Calu3 (cell line): Measurements from ENCODE around the gene MTARC2. TPM values are rescaled to one million over a fixed set of nuclear protein-coding genes. Genes with fewer than 3 reads are reported as not detected.

Experiments
- BruUV-seq: library from RNA; stranded (reverse); fragments of 400-500 nt; replicated peaks from 2 replicates; lab custom pipeline; 2021; lab: Mats Ljungman, UMichigan
- CTCF ChIA-PET: fragments of 300-600 bp; sonication (Branson Sonifier 250); formaldehyde crosslinking; loops from one replicate; lab custom pipeline; 2022; ENCODE audit warnings: antibody characterized with exemption; lab: Charles Lee
- DNase-seq: peaks from one replicate; pipeline ENCODE4 v3.0.0; 2022
- H3K27ac Mint-ChIP-seq: one replicate; pipeline ENCODE4 v1.8.0; 2022; ENCODE audit warnings: mixed read lengths; ENCODE audit not compliant: unreplicated experiment
- H3K27me3 Mint-ChIP-seq: one replicate; pipeline ENCODE4 v1.8.0; 2022; ENCODE audit warnings: mixed read lengths; ENCODE audit not compliant: unreplicated experiment
- H3K36me3 Mint-ChIP-seq: one replicate; pipeline ENCODE4 v1.8.0; 2022; ENCODE audit warnings: mild to moderate bottlenecking, moderate library complexity, mixed read lengths; ENCODE audit not compliant: insufficient read depth, unreplicated experiment
- H3K4me1 Mint-ChIP-seq: one replicate; pipeline ENCODE4 v1.8.0; 2022; ENCODE audit warnings: mild to moderate bottlenecking, low read depth, mixed read lengths; ENCODE audit not compliant: unreplicated experiment
- H3K4me3 Mint-ChIP-seq: one replicate; pipeline ENCODE4 v1.8.0; 2022; ENCODE audit warnings: mild to moderate bottlenecking, low read depth, moderate library complexity, mixed read lengths; ENCODE audit not compliant: unreplicated experiment
- H3K9me3 Mint-ChIP-seq: one replicate; pipeline ENCODE4 v1.8.0; 2022; ENCODE audit warnings: low read depth, mixed read lengths; ENCODE audit not compliant: unreplicated experiment
- intact Hi-C: fragments of 100-400 bp; cut with micrococcal nuclease; formaldehyde crosslinking; loops from one replicate; pipeline ENCODE4 v1.10.0; 2022; ENCODE audit not compliant: unreplicated experiment
- total RNA-seq: library from RNA; stranded (reverse); gene quantifications from 2 replicates; pipeline ENCODE4 v1.2.3, GENCODE V29; 2022
- TF ChIP-seq, protein P1 (sequence below): fragments of 200-600 bp; IDR thresholded peaks from one replicate; pipeline ENCODE4 v1.8.0; 2022; ENCODE audit warnings: antibody characterized with exemption; ENCODE audit not compliant: unreplicated experiment

MTARC2 gene
- total RNA-seq, 1 experiment from 2014 or later, result 16.4 TPM

GRCh38 chr1:220827445-220828178 lies 79.5 kb downstream of the MTARC2 start:
- Mint-ChIP-seq H3K36me3 (no peaks in the 10 kb centered on the region), H3K9me3 (peaks cover 3% of the 10 kb centered on the region), H3K4me3 (no peak overlapping the region), H3K4me1 (peaks cover 7% of the 10 kb centered on the region), H3K27ac (no peak overlapping the region), H3K27me3 (peaks cover 15% of the 10 kb centered on the region)
- CTCF ChIA-PET, result interaction anchor here (0.5 kb wide), 1 partner anchor 55 kb away, joined by 3 read pairs; no protein-coding TSS in a partner anchor
- DNase-seq, result no peak
- BruUV-seq, result no TSS peak
- intact Hi-C loops, result no loop called here
- TF ChIP-seq, protein P1, sequence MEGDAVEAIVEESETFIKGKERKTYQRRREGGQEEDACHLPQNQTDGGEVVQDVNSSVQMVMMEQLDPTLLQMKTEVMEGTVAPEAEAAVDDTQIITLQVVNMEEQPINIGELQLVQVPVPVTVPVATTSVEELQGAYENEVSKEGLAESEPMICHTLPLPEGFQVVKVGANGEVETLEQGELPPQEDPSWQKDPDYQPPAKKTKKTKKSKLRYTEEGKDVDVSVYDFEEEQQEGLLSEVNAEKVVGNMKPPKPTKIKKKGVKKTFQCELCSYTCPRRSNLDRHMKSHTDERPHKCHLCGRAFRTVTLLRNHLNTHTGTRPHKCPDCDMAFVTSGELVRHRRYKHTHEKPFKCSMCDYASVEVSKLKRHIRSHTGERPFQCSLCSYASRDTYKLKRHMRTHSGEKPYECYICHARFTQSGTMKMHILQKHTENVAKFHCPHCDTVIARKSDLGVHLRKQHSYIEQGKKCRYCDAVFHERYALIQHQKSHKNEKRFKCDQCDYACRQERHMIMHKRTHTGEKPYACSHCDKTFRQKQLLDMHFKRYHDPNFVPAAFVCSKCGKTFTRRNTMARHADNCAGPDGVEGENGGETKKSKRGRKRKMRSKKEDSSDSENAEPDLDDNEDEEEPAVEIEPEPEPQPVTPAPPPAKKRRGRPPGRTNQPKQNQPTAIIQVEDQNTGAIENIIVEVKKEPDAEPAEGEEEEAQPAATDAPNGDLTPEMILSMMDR, result no peak

- Mint-ChIP-seq H3K9me3 (peaks cover 3% of the 10 kb centered on the region), H3K4me1 (peaks cover 7% of the 10 kb centered on the region), H3K36me3 (no peaks in the 10 kb centered on the region), H3K27ac (no peak overlapping the region), H3K4me3 (no peak overlapping the region), H3K27me3 (peaks cover 15% of the 10 kb centered on the region)
- TF ChIP-seq, protein P1, result no peak
- intact Hi-C loops, result no loop called here
- no TSS peak for BruUV-seq
- CTCF ChIA-PET, result interaction anchor here (0.5 kb wide), 1 partner anchor 54 kb away, joined by 3 read pairs; no protein-coding TSS in a partner anchor
- no peak for DNase-seq
Measured at GRCh38 chr1:220828179-220828490, 80.0 kb downstream of the MTARC2 start.

DNA sequence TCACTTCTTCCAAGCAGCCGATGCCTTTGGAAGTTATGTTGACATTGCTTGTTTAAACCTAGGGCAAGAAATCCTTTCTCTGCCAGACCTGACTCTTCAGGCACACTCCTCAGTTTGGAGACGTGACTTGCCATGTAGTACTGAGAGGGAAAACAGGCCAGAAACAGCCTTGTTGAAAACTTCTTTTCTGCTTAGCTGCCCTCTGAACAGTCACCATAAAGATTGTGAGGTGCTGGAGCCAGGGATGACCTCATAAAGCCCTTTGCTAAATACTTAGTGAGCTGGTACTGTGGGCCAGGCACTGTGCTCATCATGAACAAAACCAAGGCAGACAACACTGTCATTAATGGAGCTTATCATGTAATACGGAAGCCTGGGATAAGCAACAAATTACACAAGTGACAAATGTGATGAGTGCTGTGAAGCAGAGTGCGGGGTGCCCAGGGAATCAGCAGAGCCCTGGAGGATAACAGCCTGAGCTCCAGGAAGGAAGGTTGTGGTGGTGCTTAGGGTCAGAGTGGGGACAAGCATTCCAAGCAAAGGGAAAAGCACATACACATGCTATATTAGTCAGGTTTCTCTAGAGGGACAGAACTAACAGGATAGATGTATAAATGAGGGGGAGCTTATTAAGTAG lies 80.9 kb downstream of the MTARC2 start:
- no peak overlapping the region for H3K4me3 Mint-ChIP-seq
- no peak overlapping the region for H3K27ac Mint-ChIP-seq
- H3K4me1 Mint-ChIP-seq, result peaks cover 7% of the 10 kb centered on the region
- intact Hi-C loops, result no loop called here
- TF ChIP-seq, protein P1, result no peak
- BruUV-seq, result no TSS peak
- no peak for DNase-seq
- peaks cover 3% of the 10 kb centered on the region for H3K9me3 Mint-ChIP-seq
- H3K36me3 Mint-ChIP-seq, result no peaks in the 10 kb centered on the region
- H3K27me3 Mint-ChIP-seq, result peaks cover 15% of the 10 kb centered on the region
- CTCF ChIA-PET, result no interaction called here

DNA sequence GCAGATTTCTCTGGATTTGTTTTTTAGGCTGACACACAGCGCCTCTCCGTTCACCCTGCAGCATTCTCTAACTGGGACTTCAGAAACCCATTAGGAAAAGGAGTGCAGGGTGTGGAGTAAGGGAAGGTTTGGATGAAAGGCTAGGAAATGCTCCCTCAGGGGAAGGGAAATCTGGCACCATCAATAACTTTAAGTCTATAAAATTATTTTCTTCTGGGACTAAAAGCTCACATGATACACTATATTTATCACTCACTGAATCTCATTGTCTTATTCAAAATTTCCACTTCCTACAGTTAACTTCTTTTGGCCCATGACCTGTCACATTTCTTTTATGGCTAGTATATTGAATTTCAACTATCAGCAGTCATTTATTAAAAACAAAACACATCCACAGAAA lies 85.3 kb downstream of the MTARC2 start:
- no TSS peak for BruUV-seq
- H3K27me3 Mint-ChIP-seq, result peaks cover 15% of the 10 kb centered on the region
- no peak overlapping the region for H3K4me3 Mint-ChIP-seq
- H3K4me1 Mint-ChIP-seq, result no peaks in the 10 kb centered on the region
- TF ChIP-seq, protein P1, result no peak
- H3K27ac Mint-ChIP-seq, result no peak overlapping the region
- H3K36me3 Mint-ChIP-seq, result no peaks in the 10 kb centered on the region
- intact Hi-C loops, result no loop called here
- DNase-seq, result no peak
- H3K9me3 Mint-ChIP-seq, result peaks cover 3% of the 10 kb centered on the region
- CTCF ChIA-PET, result no interaction called here

Other genes with a start within 250 kb of the MTARC2 start
- gene MARK1, start 220.2 kb upstream of the MTARC2 start, total RNA-seq, result 1.8 and 3.0 TPM in 2 replicates
- gene C1orf115, start 58.0 kb upstream of the MTARC2 start, total RNA-seq, result 5.1 and 8.5 TPM in 2 replicates
- gene MTARC1, start 38.6 kb downstream of the MTARC2 start, total RNA-seq, result 18.9 and 21.3 TPM in 2 replicates
- 0.09 and 0.32 TPM in 2 replicates for gene HLX, start 131.1 kb downstream of the MTARC2 start, total RNA-seq